ENCODE results near the gene ERAP2. TPM values are rescaled to one million over a fixed set of nuclear protein-coding genes. Genes with fewer than 3 reads are reported as not detected.

The ERAP2 gene
- total RNA-seq, 1 experiment from 2014 or later, result 4.5 TPM

DNA sequence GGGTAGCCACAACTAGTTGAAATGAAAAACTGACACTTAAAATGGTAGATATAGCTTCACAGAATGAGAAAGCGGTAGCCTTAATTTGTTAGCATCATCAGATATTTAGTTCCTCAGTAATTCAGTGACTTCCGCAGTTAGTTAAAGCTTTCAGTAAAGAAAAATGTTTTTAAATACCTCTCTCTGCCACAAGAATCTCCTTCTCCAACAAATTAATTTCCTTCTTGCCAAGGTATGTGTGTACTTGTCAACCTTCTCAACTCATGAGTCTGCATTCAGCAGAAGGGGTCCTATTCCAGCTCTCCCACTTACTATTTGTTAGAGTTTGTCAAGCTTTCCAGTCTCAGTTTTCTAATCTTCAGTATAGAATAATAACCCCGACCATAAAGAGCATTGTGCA, 42.3 kb upstream of the ERAP2 start:
- peaks cover 6% of the 10 kb centered on the region for H3K4me1 Mint-ChIP-seq (ENCODE audit: low read depth, unreplicated experiment)
- no peaks in the 10 kb centered on the region for H3K9me3 Mint-ChIP-seq (ENCODE audit: unreplicated experiment)
- Histone ChIP-seq H3K9me3 (no peaks in the 10 kb centered on the region), H3K4me1 (peaks cover 12% of the 10 kb centered on the region; the same call in 1 of the 2 replicates), H3K27me3 (replicated peaks; ENCODE audit: control insufficient read depth, insufficient read depth, low read length) (no peaks in the 10 kb centered on the region), H3K36me3 (ENCODE audit: control insufficient read depth, insufficient read depth, low read length) (no peaks in the 10 kb centered on the region), H3K4me3 (ENCODE audit: low read depth, low read length) (no peak overlapping the region)
- CTCF ChIA-PET, result no interaction called here
- H3K36me3 Mint-ChIP-seq (ENCODE audit: insufficient read depth, unreplicated experiment), result no peaks in the 10 kb centered on the region
- no peak overlapping the region for H3K27ac Mint-ChIP-seq (ENCODE audit: unreplicated experiment)
- no peak overlapping the region for H3K4me3 Mint-ChIP-seq (ENCODE audit: unreplicated experiment)
- DNase-seq, result no peak
- no TSS peak for BruUV-seq (replicated peaks)
- no peaks in the 10 kb centered on the region for H3K27me3 Mint-ChIP-seq (ENCODE audit: insufficient read depth, unreplicated experiment)
- intact Hi-C loops (cut with micrococcal nuclease; ENCODE audit: unreplicated experiment), result no loop called here
- TF ChIP-seq, protein P1, sequence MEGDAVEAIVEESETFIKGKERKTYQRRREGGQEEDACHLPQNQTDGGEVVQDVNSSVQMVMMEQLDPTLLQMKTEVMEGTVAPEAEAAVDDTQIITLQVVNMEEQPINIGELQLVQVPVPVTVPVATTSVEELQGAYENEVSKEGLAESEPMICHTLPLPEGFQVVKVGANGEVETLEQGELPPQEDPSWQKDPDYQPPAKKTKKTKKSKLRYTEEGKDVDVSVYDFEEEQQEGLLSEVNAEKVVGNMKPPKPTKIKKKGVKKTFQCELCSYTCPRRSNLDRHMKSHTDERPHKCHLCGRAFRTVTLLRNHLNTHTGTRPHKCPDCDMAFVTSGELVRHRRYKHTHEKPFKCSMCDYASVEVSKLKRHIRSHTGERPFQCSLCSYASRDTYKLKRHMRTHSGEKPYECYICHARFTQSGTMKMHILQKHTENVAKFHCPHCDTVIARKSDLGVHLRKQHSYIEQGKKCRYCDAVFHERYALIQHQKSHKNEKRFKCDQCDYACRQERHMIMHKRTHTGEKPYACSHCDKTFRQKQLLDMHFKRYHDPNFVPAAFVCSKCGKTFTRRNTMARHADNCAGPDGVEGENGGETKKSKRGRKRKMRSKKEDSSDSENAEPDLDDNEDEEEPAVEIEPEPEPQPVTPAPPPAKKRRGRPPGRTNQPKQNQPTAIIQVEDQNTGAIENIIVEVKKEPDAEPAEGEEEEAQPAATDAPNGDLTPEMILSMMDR (IDR thresholded peaks at IDR 0.05; ENCODE audit: insufficient read depth in 1 of 2, low read depth in 1 of 2, low read length in 1 of 2, severe bottlenecking in 1 of 2, unreplicated experiment in 1 of 2), result no peak
- POLR2A ChIA-PET, result no interaction called here

DNA sequence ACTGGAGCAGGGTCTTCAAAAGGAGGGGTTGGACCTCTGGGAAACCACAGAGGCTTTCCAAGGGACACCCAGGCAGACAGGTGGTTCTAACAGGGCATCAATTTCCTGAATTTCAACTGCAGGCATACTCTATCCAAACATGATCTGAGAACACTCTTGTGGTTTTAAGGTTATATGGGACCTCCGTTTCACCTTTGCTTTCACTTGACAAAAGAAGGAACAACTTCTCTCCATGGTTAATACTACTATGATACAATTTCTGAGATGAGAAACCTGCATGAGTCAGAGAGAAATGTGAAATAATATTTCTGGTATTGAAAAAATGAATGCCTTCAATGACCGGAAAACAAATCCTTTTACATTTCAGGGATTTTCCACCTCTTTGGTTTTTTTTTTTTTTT, 40.5 kb upstream of the ERAP2 start:
- DNase-seq, result no peak
- H3K27ac Mint-ChIP-seq (ENCODE audit: unreplicated experiment), result no peak overlapping the region

GRCh38 chr5:96836817-96837216, 39.5 kb upstream of the ERAP2 start:
- H3K27ac Mint-ChIP-seq (ENCODE audit: unreplicated experiment), result no peak overlapping the region
- intact Hi-C loops (cut with micrococcal nuclease; ENCODE audit: unreplicated experiment), result no loop called here
- H3K9me3 Mint-ChIP-seq (ENCODE audit: unreplicated experiment), result no peaks in the 10 kb centered on the region
- no peak overlapping the region for H3K4me3 Mint-ChIP-seq (ENCODE audit: unreplicated experiment)
- no peak for DNase-seq
- ChIA-PET POLR2A (no interaction called here), CTCF (no interaction called here)
- TF ChIP-seq, protein P1 (IDR thresholded peaks at IDR 0.05; ENCODE audit: insufficient read depth in 1 of 2, low read depth in 1 of 2, low read length in 1 of 2, severe bottlenecking in 1 of 2, unreplicated experiment in 1 of 2), result no peak
- no peaks in the 10 kb centered on the region for H3K36me3 Mint-ChIP-seq (ENCODE audit: insufficient read depth, unreplicated experiment)
- no peaks in the 10 kb centered on the region for H3K36me3 ChIP-seq (ENCODE audit: control insufficient read depth, insufficient read depth, low read length)
- H3K9me3 ChIP-seq, result no peaks in the 10 kb centered on the region
- H3K4me3 ChIP-seq (ENCODE audit: low read depth, low read length), result no peak overlapping the region
- no peaks in the 10 kb centered on the region for H3K27me3 ChIP-seq (replicated peaks; ENCODE audit: control insufficient read depth, insufficient read depth, low read length)
- no peaks in the 10 kb centered on the region for H3K4me1 Mint-ChIP-seq (ENCODE audit: low read depth, unreplicated experiment)
- H3K27me3 Mint-ChIP-seq (ENCODE audit: insufficient read depth, unreplicated experiment), result no peaks in the 10 kb centered on the region
- peaks cover 21% of the 10 kb centered on the region; the same call in 1 of the 2 replicates for H3K4me1 ChIP-seq
- no TSS peak for BruUV-seq (replicated peaks)

More for the DNA sequence above, 40.5 kb upstream of the ERAP2 start:
- Mint-ChIP-seq H3K4me1 (ENCODE audit: low read depth, unreplicated experiment) (peaks cover 4% of the 10 kb centered on the region), H3K9me3 (ENCODE audit: unreplicated experiment) (no peaks in the 10 kb centered on the region), H3K27me3 (ENCODE audit: insufficient read depth, unreplicated experiment) (no peaks in the 10 kb centered on the region), H3K36me3 (ENCODE audit: insufficient read depth, unreplicated experiment) (no peaks in the 10 kb centered on the region), H3K4me3 (ENCODE audit: unreplicated experiment) (no peak overlapping the region)
- TF ChIP-seq, protein P1 (IDR thresholded peaks at IDR 0.05; ENCODE audit: insufficient read depth in 1 of 2, low read depth in 1 of 2, low read length in 1 of 2, severe bottlenecking in 1 of 2, unreplicated experiment in 1 of 2), result no peak
- intact Hi-C loops (cut with micrococcal nuclease; ENCODE audit: unreplicated experiment), result no loop called here
- Histone ChIP-seq H3K36me3 (ENCODE audit: control insufficient read depth, insufficient read depth, low read length) (no peaks in the 10 kb centered on the region), H3K9me3 (no peaks in the 10 kb centered on the region), H3K4me3 (ENCODE audit: low read depth, low read length) (no peak overlapping the region), H3K27me3 (replicated peaks; ENCODE audit: control insufficient read depth, insufficient read depth, low read length) (no peaks in the 10 kb centered on the region), H3K4me1 (peaks cover 21% of the 10 kb centered on the region; the same call in 1 of the 2 replicates)
- CTCF ChIA-PET, result no interaction called here
- POLR2A ChIA-PET, result no interaction called here
- BruUV-seq (replicated peaks), result no TSS peak
